Pancreas (tissue), 10 donors: ENCODE results near the gene GRIP2. TPM values are rescaled to one million over a fixed set of nuclear protein-coding genes. Genes with fewer than 3 reads are reported as not detected.

Source experiments
- ATAC-seq, 4 donors: fragments of 200-7000 bp; cut with Tn5 transposase; one replicate each; pipeline versions ENCODE4 v1.8.0 to v1.9.1; 2020; ENCODE audit warnings: mild to moderate bottlenecking in 4 of 4, moderate library complexity in 4 of 4
- DNase-seq, 6 donors: peaks; one replicate each; pipeline ENCODE4 v3.0.0-alpha.2; 2020
- FAIRE-seq: peaks from 2 replicates; lab custom pipeline; 2012; peaks lifted over from hg19 to GRCh38; lab: Jason Lieb, UNC
- H3K27ac ChIP-seq, 4 donors: fragments of 200-600 bp; sonication (generic); 1 replicate in 3 of 4; 2 replicates in 1 of 4; pipeline versions ENCODE4 v1.5.0 to v1.8.0; 2020
- H3K27me3 ChIP-seq, 4 donors: fragments of 200-600 bp; one replicate each; pipeline ENCODE4 v1.8.0; 2021
- H3K36me3 ChIP-seq, 3 donors: fragments of 200-600 bp; sonication (generic) in 1 of 3; one replicate each; pipeline versions ENCODE4 v1.5.0 to v1.8.0; 2020 to 2021
- H3K4me1 ChIP-seq, 3 donors: fragments of 200-600 bp; one replicate each; pipeline ENCODE4 v1.8.0; 2021
- H3K4me3 ChIP-seq, 4 donors: fragments of 200-600 bp; sonication (generic) in 2 of 4; one replicate each; pipeline versions ENCODE4 v1.5.0 to v1.8.0; 2020 to 2021
- H3K9me3 ChIP-seq, 4 donors: fragments of 200-600 bp; one replicate each; pipeline ENCODE4 v1.8.0; 2021
- WGBS, 2 donors: extraction: QIAGEN DNeasy Blood & Tissue Kit; methylation state at CpG; one replicate each; pipeline ENCODE4 v1.1.7; 2013; 5-methylcytosine and 5-hydroxymethylcytosine counted together
- intact Hi-C, 3 donors: fragments of 100-400 bp; cut with DNase I; formaldehyde crosslinking; loops; one replicate each; pipeline versions ENCODE4 v1.11.1 to v1.14.2; 2022
- polyA plus RNA-seq, 2 donors: library from polyadenylated mRNA; stranded (reverse); fragments of 200-250 nt; gene quantifications; one replicate each; pipeline ENCODE4 v1.2.3, GENCODE V29; 2013
- total RNA-seq, 6 donors: library from RNA; stranded (reverse); fragmentation: NEBNext Ultra II Directional in 4 of 6; extraction: Animal tissue kit (Norgen Biotek cat#: 25700) in 4 of 6; gene quantifications; one replicate each; pipeline versions ENCODE4 v1.2.1 to v1.2.4, GENCODE V29; 2021 to 2023
- TF ChIP-seq, protein P1 (sequence below), 4 donors: fragments of 200-600 bp; sonication (generic) in 3 of 4; IDR thresholded peaks; one replicate each; pipeline versions ENCODE4 v1.5.0 to v1.8.0; 2021; ENCODE audit warnings: antibody characterized with exemption in 4 of 4
- donor health status: healthy with polysubstance abuse.
- donor health status: DM: no; HTN: no; CAD: no; lungs with moderate emphysema.
- donor health status: DM: no; HTN: no; CAD: no.
- donor health status: control.
- donor health status: control.
- donor health status: Bipolar disorder and iron deficiency.
- donor health status: DM: yes; HTN: yes; CAD: no.
- donor health status: DM: no; HTN: no; CAD: no.
- donor health status: DM: no; HTN: no; CAD: no.
- donor health status: DM: yes; HTN: yes; CAD: no.

The GRIP2 gene
- total and polyA plus RNA-seq, 8 donors: 0.16 to 0.94 (median 0.35) TPM

DNA sequence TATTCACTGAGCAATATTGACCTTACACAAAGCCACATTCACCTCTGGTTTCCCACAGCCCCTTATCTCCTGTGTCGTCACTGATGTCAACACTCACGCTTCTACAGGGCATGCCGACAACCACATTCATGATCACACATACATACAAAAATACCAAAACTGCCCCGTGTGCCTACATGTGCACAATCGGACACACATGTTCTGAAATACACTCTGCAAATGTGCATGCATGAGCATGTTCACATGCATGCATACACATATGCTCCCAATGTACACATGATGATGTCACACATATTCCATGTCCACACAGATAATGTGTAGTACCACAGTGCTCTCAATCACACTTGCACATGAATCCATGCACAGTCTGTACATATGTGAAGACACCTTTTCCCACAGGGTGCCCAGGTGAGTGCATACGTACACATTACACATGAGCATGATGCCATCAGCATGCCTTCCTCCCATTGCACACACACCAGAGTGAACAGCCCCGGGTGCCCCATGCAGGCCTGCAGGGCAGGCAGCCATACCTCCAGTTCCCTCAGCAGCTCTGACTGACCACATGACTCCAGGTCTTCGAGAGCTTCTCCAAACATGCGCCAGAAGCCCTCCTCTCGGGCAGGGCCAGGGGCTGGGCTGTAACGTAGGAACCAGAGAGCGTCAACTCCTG lies 37.0 kb downstream of the GRIP2 start:
- peaks cover 0 to 5% (median 0%) of the 10 kb centered on the region in 4 donors for H3K9me3 ChIP-seq
- H3K27ac ChIP-seq: no peak overlapping the region
- no peaks in the 10 kb centered on the region for H3K27me3 ChIP-seq
- peak in 1 of 6 donors; percentile 26 for DNase-seq
- no peak for FAIRE-seq
- no peaks in the 10 kb centered on the region for H3K4me1 ChIP-seq
- 87 to 91% methylated on average over 12 of the region's 12 CpGs for WGBS, 2 donors
- TF ChIP-seq, protein P1, sequence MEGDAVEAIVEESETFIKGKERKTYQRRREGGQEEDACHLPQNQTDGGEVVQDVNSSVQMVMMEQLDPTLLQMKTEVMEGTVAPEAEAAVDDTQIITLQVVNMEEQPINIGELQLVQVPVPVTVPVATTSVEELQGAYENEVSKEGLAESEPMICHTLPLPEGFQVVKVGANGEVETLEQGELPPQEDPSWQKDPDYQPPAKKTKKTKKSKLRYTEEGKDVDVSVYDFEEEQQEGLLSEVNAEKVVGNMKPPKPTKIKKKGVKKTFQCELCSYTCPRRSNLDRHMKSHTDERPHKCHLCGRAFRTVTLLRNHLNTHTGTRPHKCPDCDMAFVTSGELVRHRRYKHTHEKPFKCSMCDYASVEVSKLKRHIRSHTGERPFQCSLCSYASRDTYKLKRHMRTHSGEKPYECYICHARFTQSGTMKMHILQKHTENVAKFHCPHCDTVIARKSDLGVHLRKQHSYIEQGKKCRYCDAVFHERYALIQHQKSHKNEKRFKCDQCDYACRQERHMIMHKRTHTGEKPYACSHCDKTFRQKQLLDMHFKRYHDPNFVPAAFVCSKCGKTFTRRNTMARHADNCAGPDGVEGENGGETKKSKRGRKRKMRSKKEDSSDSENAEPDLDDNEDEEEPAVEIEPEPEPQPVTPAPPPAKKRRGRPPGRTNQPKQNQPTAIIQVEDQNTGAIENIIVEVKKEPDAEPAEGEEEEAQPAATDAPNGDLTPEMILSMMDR (IDR thresholded peaks at IDR 0.05): no peak
- ATAC-seq: no peak
- no peak overlapping the region for H3K4me3 ChIP-seq
- no peaks in the 10 kb centered on the region for H3K36me3 ChIP-seq
- intact Hi-C loops: no loop called here

DNA sequence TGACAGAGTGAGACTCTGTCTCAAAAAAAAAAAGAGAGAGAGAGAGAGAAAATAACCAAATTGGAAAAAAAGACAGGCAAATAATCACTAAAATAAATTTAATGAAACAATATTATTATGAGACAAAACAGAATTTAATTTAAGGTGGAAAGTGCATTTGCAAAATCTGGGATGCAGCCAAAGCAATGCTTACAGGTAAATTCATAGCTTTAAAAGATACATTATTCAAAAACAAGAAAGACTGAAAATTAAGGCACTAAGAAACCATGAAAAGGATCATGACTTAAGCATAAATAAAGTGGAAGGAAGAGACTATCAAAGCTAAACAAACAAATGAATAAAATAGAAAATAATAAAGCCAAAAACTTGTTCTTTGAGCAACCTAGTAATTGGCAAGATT lies 37.7 kb downstream of the GRIP2 start:
- intact Hi-C loops: no loop called here
- no peak for FAIRE-seq
- Histone ChIP-seq H3K36me3 (no peaks in the 10 kb centered on the region), H3K27me3 (no peaks in the 10 kb centered on the region), H3K4me3 (no peak overlapping the region), H3K4me1 (no peaks in the 10 kb centered on the region), H3K27ac (no peak overlapping the region), H3K9me3 (peaks cover 0 to 5% (median 0%) of the 10 kb centered on the region in 4 donors)
- DNase-seq: no peak
- ATAC-seq: no peak
- TF ChIP-seq, protein P1 (IDR thresholded peaks at IDR 0.05): no peak

DNA sequence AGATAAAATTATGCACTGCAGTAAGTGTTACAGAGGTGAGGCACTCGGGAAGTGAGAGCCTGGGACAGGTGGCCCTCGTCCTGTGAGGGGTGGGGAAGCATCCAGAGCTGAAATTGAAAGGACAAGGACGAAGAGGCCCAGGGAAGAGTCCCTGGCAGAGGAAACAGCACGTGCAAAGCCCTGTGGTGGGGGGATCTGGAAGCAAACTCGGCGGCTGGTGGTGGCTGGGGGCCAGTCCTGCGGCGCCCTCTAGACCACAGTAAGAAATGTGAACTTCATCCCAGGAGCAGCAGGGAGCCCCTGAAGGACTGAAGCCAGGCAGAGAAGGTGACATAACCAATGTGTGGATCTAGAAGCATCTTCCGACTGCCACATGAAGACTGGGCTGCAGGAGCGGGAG lies 42.8 kb downstream of the GRIP2 start:
- 62 to 66% methylated on average over 10 of the region's 10 CpGs for WGBS, 2 donors
- H3K4me3 ChIP-seq: no peak overlapping the region
- peaks cover 0 to 5% (median 0%) of the 10 kb centered on the region in 4 donors for H3K9me3 ChIP-seq
- TF ChIP-seq, protein P1 (IDR thresholded peaks at IDR 0.05): no peak
- ATAC-seq: no peak
- intact Hi-C loops: no loop called here
- no peaks in the 10 kb centered on the region for H3K36me3 ChIP-seq
- H3K27ac ChIP-seq: no peak overlapping the region
- DNase-seq: peak in 1 of 6 donors; percentile 24
- H3K4me1 ChIP-seq: no peaks in the 10 kb centered on the region
- H3K27me3 ChIP-seq: no peaks in the 10 kb centered on the region
- no peak for FAIRE-seq

DNA sequence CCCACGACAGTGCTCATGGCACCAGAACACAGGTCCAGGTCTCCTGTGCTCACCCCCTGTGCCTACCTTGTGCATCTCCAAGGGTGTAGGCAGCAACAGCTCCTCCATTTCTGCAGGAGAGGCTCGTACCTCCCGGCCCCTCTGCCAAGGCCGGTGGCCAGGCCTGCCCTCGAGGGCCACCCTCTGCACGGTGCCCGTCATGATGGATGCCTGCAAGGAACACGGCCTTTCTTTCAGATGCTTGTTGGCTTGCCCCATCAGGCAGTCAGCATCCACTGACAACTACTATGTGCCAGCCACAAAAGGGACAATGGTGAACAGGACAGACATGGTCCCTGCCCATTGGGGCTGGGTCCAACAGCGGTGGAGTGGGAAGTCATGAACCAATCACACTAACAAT lies 43.8 kb downstream of the GRIP2 start:
- no peak overlapping the region for H3K27ac ChIP-seq
- peak in 1 of 6 donors; percentile 47 for DNase-seq
- no peak for ATAC-seq
- H3K4me1 ChIP-seq: no peaks in the 10 kb centered on the region
- no peak overlapping the region for H3K4me3 ChIP-seq
- TF ChIP-seq, protein P1 (IDR thresholded peaks at IDR 0.05): no peak
- no peaks in the 10 kb centered on the region for H3K9me3 ChIP-seq
- no peaks in the 10 kb centered on the region for H3K36me3 ChIP-seq
- intact Hi-C loops: no loop called here
- no peak for FAIRE-seq
- 83 to 84% methylated on average over 9 of the region's 9 CpGs for WGBS, 2 donors
- no peaks in the 10 kb centered on the region for H3K27me3 ChIP-seq

DNA sequence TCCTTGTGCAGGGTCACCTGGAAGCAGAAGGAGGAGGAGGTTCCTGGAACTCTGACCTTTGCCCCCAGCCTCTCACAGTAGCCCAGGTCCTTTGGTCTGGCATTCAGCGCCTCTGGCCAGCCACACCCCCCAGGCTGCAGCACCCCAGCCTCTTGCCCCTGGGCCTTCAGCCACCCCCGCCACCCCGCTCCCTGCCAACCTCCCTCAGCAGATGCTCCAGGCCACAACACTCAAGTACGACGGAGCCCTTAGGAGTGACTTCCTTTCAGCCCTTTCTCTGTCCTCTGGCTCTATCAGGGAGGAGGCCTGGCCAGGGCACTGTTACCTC lies 45.2 kb downstream of the GRIP2 start:
- H3K9me3 ChIP-seq: no peaks in the 10 kb centered on the region
- peak in 1 of 6 donors; percentile 35 for DNase-seq
- no peaks in the 10 kb centered on the region for H3K27me3 ChIP-seq
- H3K36me3 ChIP-seq: no peaks in the 10 kb centered on the region
- 75 to 87% methylated on average over 5 of the region's 5 CpGs for WGBS, 2 donors
- TF ChIP-seq, protein P1 (IDR thresholded peaks at IDR 0.05): no peak
- FAIRE-seq: no peak
- H3K4me1 ChIP-seq: no peaks in the 10 kb centered on the region
- no peak overlapping the region for H3K27ac ChIP-seq
- H3K4me3 ChIP-seq: no peak overlapping the region
- intact Hi-C loops: no loop called here
- ATAC-seq: no peak
